WTC11 (cell line): ENCODE results near the gene ARAP1. TPM values are rescaled to one million over a fixed set of nuclear protein-coding genes. Genes with fewer than 3 reads are reported as not detected.

Experiments used
- E2F4 ChIP-seq: sonication (generic); formaldehyde crosslinking; IDR thresholded peaks from 2 replicates; pipeline ENCODE4 v1.8.1; 2022; ENCODE audit warnings: low read depth, mild to moderate bottlenecking, moderate library complexity, missing genetic modification reagents, borderline replicate concordance
- FOXK1 ChIP-seq: sonication (generic); formaldehyde crosslinking; IDR thresholded peaks from 2 replicates; pipeline ENCODE4 v1.8.0; 2022; ENCODE audit warnings: mild to moderate bottlenecking, moderate library complexity, missing genetic modification reagents
- microRNA-seq: library from miRNA; unstranded; fragments of <30 nt; microRNA quantifications from one replicate; pipeline ENCODE4 v1.2.0, GENCODE V29; 2022; ENCODE audit warnings: borderline number of aligned reads
- total RNA-seq: library from RNA; stranded (reverse); gene quantifications from 3 replicates; pipeline ENCODE4 v1.2.3, GENCODE V29; 2021

Gene ARAP1
- total RNA-seq, 1 experiment from 2014 or later: 98.8 TPM

DNA sequence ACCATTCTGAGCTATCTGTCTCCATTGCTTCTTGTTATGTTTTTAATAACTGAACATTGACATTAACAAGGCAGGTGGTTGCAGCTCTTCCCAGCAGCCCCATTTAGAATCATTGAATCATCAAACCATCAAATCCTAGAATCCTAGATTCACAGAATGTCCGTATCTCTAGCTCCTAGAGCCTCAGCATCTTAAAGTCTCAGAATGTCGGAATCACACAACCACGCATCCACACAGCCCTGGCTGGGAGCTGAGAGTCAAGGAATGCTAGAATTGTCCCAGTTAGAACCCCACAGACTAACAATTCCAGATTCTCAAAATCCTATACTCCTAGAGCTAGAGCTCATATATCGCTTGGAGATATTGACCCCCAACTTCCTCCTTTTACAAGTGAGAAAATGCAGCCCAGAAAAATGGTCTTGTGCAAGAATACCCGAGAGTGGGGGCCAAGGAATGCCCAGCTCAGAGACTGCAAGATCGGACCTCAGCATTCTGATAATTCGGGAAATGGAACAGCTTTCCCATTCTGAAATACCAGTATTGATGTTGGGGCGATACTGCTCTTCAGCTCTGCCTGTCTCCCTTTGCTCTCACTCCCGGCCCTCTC is 116.8 kb downstream of the ARAP1 start (continued):
- no peak for TF ChIP-seq E2F4 (CRISPR knock-in tag)
- no peak for TF ChIP-seq FOXK1 (CRISPR knock-in tag)

Small RNA genes lying within 50 kb of the gene (microRNA-seq; reads per million reads assigned to microRNA genes)
- gene MIR4692: not detected

Other genes starting within 250 kb of the ARAP1 start
- 3.7 to 5.0 TPM (median 4.9 TPM) in 3 replicates for gene PDE2A, start 78.0 kb downstream of the ARAP1 start, total RNA-seq
- gene STARD10, start 41.6 kb upstream of the ARAP1 start, total RNA-seq: 32.0 to 40.9 TPM (median 36.6 TPM) in 3 replicates
- 22.2 to 29.0 TPM (median 28.6 TPM) in 3 replicates for gene ATG16L2, start 62.0 kb upstream of the ARAP1 start, total RNA-seq